Mucosa of descending colon (tissue), 3 donors: ENCODE measurements around the gene PAX8. TPM values are rescaled to one million over a fixed set of nuclear protein-coding genes. Genes with fewer than 3 reads are reported as not detected.
A peak's percentile ranks its signal among the peaks of the same experiment; 100 is the strongest.

Experiments used
- ATAC-seq: fragments of 200-7000 bp; cut with Tn5 transposase; one replicate; pipeline ENCODE4 v1.9.1; 2020; ENCODE audit warnings: mild to moderate bottlenecking, moderate library complexity
- DNase-seq, 3 donors: peaks; one replicate each; pipeline ENCODE4 v3.0.0-alpha.2; 2020
- H3K36me3 ChIP-seq: fragments of 200-600 bp; one replicate; pipeline ENCODE4 v1.8.0; 2021; ENCODE audit warnings: low read depth, mild to moderate bottlenecking
- H3K4me1 ChIP-seq: fragments of 200-600 bp; one replicate; pipeline ENCODE4 v1.8.0; 2021; ENCODE audit warnings: low read depth, mild to moderate bottlenecking
- H3K4me3 ChIP-seq: fragments of 200-600 bp; one replicate; pipeline ENCODE4 v1.8.0; 2021; ENCODE audit warnings: mild to moderate bottlenecking
- H3K9me3 ChIP-seq: fragments of 200-600 bp; one replicate; pipeline ENCODE4 v1.8.0; 2021; ENCODE audit warnings: mild to moderate bottlenecking
- CTCF ChIP-seq: fragments of 200-600 bp; IDR thresholded peaks from one replicate; pipeline ENCODE4 v1.8.0; 2022; ENCODE audit warnings: antibody characterized with exemption, mild to moderate bottlenecking
- intact Hi-C, 2 donors: fragments of 100-400 bp; cut with DNase I in 1 of 2; cut with micrococcal nuclease in 1 of 2; formaldehyde crosslinking; loops; one replicate each; pipeline versions ENCODE4 v1.11.0 to v1.11.1; 2022; cut with DNase I, micrococcal nuclease
- total RNA-seq, 3 donors: library from RNA; stranded (reverse); fragmentation: NEBNext Ultra II Directional in 2 of 3; extraction: Animal tissue kit (Norgen Biotek cat#: 25700) in 2 of 3; gene quantifications; one replicate each; pipeline versions ENCODE4 v1.2.1 to v1.2.4, GENCODE V29; 2021 to 2023
- donor health status: DM: no; HTN: no; CAD: no; lungs with moderate emphysema.
- donor health status: DM: no; HTN: no; CAD: no.
- donor health status: DM: no; HTN: yes; CAD: no.

PAX8 gene
- total RNA-seq, 3 donors from 2014 or later: 0.82 to 6.2 (median 4.8) TPM

DNA sequence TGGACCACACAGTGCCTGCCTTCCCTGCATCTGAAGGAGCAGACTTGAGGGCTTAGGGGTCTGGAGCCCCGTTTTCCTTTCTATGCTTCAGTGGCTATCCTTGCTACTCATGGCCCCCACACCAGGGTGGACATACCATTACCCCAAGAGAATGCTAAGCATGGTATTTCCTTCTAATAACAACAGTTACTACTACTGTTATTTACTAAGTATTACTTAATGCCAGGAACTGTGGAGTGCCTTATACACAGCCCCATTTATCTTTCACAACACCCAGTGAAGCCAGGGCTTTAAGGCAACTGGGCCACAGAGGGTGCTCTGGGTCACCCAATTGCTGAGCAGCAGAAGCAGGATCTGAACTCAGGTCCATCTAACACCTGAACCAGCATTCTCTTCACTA is 5.8 kb upstream of the PAX8 start:
- Histone ChIP-seq H3K4me1 (peaks cover 16% of the 10 kb centered on the region), H3K36me3 (no peaks in the 10 kb centered on the region), H3K4me3 (no peak overlapping the region), H3K9me3 (no peaks in the 10 kb centered on the region)
- ATAC-seq (no peak), DNase-seq (no peak)
- intact Hi-C loops: no loop called here
- TF ChIP-seq CTCF: no peak

DNA sequence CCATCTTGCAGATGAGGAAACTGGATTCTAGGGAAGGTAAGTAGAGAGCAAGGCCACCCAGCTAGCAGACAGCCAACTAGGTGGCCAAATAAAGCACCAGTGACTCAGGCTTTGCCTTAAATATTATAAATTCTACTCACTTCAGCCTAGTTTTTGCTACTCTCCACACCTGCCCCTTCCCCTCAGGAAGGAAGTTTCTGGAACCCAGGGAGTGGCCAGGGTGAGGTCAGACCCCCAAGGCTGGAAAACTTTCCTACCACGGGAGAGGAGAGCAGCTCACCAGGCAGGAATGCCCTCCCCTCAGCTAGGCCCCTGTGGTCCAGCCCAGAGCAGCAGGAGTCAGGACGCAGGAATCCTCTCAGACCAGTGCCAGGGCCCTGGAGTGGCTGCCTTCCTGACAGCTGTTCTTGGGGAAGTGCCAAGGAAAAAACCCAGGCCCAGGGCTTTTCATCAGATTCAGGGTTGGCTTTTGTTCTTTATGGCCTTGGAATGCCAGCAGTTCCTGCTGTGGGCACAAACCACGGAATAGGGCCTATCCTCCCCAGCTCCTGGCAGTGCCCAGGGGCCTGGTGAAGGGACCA is 5.1 kb upstream of the PAX8 start:
- DNase-seq: peak; percentile 39 to 74 (median 61)
- intact Hi-C loops: no loop called here
- no peak for TF ChIP-seq CTCF
- Histone ChIP-seq H3K9me3 (no peaks in the 10 kb centered on the region), H3K4me1 (peaks cover 16% of the 10 kb centered on the region), H3K36me3 (no peaks in the 10 kb centered on the region), H3K4me3 (no peak overlapping the region)
- peak; percentile 56 for ATAC-seq

DNA sequence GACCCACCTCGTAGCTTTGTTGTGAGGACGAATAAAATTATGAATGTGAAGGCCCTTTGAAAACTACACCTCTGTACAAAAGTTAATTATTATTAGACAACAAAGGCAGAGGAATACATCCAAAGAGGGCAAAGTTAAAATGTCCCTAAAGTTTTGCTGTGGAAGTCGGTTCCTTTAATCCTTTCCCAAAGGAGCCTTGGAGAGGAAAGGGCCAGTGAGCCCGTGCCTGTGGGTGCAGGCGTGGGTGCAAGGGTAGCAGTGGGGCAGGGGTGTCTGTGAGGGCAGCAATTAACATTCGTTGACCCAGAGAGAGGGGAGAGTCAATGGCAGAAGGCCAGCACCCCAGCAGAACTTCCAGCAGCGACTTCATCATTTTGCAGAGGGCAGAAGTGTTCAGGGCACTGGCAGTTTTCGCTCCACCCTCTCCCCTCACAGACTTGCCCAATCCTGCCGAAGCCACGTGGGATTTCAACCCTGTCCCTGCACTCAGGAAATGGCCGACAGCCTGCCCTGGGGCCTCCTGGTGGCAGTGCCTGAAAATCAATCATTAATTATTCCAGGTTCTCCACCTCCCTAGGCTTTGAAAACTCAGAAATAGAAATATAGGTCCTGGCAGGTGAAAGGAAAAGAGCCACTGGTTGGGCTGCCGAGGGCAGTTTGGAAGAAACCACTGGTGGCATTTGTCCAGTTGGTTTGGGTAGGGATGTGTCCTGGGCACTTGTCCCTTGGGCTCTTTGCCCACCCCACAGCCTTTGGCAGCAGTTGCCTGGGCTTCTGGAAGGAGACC is 4.2 kb upstream of the PAX8 start:
- no peaks in the 10 kb centered on the region for H3K36me3 ChIP-seq
- ATAC-seq: peak; percentile 88
- no peak overlapping the region for H3K4me3 ChIP-seq
- TF ChIP-seq CTCF: no peak
- no peaks in the 10 kb centered on the region for H3K9me3 ChIP-seq
- peaks cover 16% of the 10 kb centered on the region for H3K4me1 ChIP-seq
- intact Hi-C loops: no loop called here
- peak; percentile 66 to 85 (median 73) for DNase-seq

DNA sequence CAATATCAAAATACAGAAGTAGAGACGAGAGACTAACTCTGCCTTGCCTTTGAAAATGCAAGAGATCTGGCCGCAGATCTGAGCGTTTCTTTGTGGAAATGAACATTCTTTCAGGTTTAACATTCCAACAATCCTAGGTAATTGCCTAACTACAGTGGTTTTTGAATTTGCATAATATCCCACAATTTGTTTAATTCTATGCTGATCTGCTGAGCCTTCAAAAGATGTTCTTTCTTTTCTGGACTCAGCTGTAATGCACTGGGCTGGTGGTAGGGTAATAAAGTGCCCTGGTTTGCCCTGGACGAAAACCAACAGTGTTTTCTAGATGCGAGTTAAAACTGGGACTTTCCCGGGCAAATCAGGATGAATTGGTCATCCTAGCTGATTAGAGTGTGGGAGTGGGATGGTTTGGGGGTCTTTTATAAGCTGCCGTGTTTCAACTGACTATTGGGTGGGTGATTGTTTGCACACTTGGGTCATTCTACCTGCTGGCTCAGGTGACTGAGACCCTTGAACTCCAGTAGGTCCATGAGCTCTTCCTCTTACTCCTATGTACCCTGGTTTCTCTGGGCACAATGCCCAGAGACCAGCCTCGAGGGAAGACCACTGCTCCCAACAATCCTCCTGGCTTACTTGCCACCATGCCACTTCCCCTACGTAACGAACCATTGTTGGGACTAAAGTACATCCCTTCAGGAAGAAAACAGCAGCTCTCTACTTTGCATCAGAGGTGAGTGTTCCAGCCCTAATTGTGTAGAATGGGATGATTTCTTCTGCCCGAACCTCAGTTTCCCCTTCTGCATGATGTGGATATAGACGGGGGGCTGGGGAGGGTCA is 3.4 kb upstream of the PAX8 start:
- no peaks in the 10 kb centered on the region for H3K36me3 ChIP-seq
- ATAC-seq (peak; percentile 39), DNase-seq (peak in 1 of 3 donors; percentile 30)
- H3K4me3 ChIP-seq: no peak overlapping the region
- peaks cover 16% of the 10 kb centered on the region for H3K4me1 ChIP-seq
- intact Hi-C loops: no loop called here
- TF ChIP-seq CTCF: no peak
- no peaks in the 10 kb centered on the region for H3K9me3 ChIP-seq

- no peaks in the 10 kb centered on the region for H3K36me3 ChIP-seq
- intact Hi-C loops: no loop called here
- no peaks in the 10 kb centered on the region for H3K9me3 ChIP-seq
- no peak for TF ChIP-seq CTCF
- DNase-seq: no peak
- no peak for ATAC-seq
- no peak overlapping the region for H3K4me3 ChIP-seq
- H3K4me1 ChIP-seq: peaks cover 9% of the 10 kb centered on the region
Measured at GRCh38 chr2:113278073-113278741, 514 bp downstream of the PAX8 start.
